HL-60/S4 (cell line): ENCODE results near the gene PRKAG3.
"Not testable (repeated sequence)": the region's sequence is repeated elsewhere in the genome, so short reads cannot be mapped to it uniquely, and the experiment has no call there.

Experiments
- in situ Hi-C: fragments of 300-500 bp; cut with MboI; formaldehyde crosslinking; loops from 2 replicates; pipeline ENCODE4 v1.14.3; 2022; ENCODE audit warnings: low sequenced_read_pairs

PRKAG3 gene

DNA sequence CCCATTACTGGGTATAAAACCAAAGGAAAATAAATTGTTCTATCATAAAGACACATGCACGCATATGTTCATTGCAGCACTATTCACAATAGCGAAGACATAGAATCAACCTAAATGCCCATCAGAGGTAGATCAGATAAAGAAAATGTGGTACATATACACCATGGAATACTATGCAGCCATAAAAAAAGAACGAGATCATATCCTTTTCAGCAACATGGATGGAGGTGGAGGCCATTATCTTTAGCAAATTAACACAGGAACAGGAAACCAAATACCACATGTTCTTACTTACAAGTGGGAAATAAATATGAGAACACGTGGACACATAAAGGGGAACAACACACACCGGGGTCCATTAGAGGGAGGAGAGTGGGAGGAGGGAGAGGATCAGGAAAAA, 12.7 kb upstream of the PRKAG3 start:
- in situ Hi-C loops = not testable (repeated sequence)

DNA sequence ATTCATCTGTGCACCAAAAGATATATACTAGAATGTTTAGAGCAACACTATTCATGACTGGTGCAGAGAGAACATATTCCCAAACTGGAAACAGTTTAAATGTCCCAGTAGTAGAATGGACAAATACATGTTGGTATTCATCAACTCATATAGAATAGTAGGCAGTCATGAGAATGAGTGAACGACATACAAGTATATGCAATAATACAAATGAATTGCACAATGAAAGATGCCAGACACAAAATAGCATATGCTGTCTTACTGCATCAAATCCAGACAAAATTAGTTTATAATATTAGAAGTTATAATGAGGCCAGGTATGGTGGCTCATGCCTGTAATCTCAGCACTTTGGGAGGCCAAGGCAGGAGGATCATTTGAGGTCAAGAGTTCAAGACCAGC, 8.3 kb upstream of the PRKAG3 start:
- in situ Hi-C loops = no loop called here

DNA sequence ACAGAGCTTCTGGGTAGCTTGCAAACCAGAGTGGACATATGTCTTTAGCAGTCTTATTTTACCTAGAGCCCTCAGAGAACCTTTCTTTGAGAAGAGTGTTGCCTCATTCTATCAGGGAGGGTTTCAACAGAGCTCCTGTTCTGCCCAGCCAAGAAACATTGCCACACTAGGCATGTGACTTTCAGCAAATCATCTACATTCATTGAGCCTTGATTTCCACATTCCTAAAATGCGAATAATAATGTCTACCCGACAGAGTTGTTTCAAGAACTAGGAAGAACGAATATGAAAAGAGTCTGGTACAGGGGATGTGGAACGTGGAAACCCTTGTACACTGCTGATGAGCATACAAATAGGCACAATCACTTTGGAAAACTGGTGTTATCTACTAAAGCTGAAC, 7.8 kb upstream of the PRKAG3 start:
- in situ Hi-C loops = no loop called here

DNA sequence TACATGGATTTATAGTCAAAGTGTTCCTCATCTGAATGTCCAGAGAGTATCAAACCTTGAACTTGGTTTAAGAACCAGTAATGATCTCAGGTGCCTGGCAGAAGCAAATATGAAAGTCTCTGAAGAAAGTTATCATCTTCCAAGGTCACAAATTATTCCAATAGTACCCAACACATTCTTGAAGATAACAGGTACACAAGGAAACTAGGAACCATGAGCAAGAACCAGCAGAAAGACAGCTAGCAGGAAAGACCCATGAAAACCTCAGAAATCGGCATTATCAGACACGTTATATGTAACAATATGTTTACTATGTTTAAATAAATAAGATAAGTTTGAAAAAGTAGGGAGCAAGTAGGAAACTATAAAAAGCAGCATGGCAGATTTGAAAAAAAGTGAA, 5.9 kb upstream of the PRKAG3 start:
- in situ Hi-C loops = no loop called here

DNA sequence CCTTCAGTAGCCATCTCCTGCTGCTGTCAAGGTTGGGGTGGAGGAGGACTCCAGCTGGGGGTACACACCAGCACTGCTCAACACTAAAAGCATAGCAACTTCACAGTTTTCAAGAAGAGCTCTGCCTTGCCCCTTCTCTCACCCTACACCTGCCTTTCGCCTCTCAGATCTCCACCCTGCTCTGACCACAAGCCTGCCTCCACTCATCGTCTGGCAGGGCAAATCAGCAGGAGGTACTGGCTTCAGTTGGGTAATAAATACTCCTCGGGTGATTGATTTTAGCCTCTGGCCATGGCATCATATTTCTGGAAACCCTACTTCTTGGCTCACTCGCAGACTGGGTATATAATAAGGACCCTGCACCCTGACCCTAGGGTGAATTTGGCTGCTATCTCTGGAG, 3.1 kb upstream of the PRKAG3 start:
- in situ Hi-C loops = no loop called here

DNA sequence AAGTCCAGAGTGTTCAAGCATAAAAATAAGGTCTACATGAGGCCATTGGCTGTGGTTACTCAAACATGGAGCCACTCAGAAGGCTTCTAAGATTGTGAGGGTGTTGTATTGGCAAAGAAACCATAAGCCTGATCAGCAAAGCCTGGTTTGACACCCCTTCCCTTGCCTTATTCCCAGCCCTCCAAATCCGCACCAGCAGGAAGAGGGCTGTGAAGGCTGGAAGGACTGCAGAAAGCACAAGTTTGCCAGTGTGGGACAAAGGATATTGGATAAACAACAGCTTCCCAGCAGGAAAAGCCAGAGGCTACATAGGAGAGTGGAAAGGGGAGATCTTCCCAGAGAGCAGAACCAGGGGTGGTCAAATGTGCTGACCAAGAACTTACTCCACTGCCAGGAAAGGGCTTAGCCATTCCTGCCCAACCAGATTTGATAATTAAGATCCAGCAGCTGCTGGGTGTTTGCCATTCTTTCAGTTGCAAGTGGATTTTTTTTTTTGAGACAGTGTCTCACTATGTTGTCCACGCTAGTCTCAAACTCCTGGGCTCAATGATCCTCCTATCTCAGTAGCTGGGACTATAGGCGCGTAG, 1.5 kb upstream of the PRKAG3 start:
- in situ Hi-C loops = no loop called here

DNA sequence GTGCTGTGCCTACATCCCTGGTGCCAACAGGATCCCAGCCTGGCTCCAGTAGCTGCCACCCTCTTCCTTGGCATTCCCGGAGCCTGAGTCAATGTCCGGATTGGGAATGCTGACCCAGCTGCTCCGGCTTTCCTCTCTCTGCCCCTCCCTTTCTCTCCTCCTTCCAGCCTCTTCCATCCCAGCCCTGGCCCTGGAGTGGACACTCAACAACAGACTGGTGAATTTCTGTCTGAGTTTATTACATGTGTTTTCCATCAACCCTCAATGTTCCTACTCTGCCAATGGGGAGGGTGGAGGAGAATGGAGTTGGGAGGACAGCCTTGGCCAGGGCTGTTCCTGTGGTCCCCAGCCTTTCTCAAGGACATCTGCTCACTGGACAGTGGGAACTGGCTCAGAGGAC, 917 bp upstream of the PRKAG3 start:
- in situ Hi-C loops = no loop called here

DNA sequence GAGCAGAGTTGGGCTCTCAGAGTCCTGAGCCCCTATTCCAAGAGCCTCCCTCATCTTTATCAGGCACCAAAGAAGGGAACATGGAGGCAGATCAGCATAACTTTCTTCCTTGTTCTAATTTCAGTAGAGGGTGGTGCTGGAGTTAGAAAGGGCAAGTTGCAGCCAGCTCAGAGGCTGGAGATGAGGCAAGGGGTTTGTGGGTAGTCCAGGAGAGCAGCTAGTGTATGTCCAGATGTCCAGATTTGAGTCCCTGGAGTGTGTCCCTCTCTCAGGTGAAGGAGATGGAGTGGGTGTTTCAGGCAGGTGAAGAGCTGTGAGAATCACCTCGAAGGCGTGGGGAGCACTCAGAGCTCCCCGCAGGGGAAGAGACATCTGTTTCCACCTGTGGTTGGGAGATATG, 478 bp upstream of the PRKAG3 start:
- in situ Hi-C loops = no loop called here

DNA sequence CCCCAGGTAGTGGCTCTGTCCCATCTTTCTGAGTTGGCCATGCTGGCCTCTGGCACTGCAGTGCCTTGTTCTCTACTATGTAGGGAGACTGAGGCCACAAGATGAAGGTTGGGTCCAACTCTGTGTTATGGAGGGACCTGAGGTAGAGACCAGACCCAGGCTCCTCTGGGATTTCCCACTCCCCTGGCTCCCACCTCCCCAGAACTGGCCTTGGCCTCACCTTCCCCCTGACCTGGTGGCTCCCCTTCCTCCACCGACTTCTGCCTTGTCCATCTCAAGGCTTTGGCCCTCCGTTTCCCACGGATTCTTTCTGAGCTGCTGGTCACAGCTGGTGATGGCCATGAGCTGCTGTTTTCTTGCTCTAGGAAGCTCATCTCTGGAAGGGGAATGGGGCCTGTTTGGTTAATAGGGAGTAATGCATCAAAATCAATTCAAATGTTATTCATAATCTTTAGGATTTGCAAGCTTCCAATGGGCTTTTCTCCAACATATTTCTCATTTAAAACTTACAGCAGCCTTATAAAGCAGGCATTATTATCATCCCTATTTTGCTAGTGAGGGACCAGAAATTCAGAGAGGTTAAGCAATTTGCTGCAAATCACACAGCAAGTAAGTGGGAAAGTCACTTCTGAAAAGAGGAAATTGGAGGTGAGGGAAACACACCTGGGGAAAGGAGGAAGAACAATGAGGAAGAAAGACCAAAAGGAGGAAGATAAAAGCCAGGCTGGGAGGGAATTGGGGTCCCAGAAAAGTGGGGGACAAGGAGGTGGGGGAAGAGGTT, 887 bp downstream of the PRKAG3 start:
- in situ Hi-C loops = no loop called here

DNA sequence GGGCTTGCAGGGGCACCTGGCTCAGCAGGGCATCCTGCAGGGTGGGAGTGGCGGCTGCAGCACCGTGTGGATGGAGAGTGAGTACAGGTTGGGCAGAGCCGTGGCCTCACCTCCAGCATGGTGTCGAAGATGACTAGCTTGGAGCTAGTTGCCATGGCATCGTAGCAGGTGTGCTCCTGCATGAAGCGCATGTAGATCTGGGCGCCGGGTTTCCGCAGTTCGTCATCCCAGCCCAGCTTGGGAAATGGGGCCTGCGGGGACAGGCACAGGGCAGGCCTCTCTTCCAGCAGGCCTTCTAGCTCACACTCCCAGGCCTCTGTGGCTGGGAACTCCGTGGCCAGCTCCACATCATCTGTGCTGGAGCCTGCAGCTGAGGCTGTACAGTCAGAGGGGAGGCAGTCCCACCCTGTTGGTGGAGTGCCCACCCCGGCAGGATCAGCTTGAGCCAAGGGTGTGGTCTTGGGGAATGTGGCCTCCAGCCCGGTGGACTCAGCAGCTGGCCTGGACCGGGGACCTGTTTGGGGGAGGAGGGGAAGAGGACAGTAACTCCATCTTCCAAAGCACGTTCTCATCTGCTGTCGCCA, 1.6 kb downstream of the PRKAG3 start:
- in situ Hi-C loops = no loop called here

DNA sequence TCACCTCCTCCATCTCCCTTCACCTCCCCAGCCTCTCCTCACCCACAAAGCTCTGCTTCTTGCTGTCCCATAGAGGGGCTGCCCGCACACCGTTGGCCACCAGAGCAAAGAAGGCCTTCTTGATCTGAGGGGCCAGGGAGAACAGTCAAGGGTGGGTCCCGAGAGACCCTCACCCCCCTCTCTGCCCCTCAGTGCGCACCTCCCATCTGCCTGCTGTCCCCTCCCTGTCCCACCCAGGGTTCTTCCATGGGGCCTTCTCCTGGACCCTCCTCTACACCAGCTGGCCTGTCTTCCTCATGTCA, 3.2 kb downstream of the PRKAG3 start:
- in situ Hi-C loops = no loop called here

DNA sequence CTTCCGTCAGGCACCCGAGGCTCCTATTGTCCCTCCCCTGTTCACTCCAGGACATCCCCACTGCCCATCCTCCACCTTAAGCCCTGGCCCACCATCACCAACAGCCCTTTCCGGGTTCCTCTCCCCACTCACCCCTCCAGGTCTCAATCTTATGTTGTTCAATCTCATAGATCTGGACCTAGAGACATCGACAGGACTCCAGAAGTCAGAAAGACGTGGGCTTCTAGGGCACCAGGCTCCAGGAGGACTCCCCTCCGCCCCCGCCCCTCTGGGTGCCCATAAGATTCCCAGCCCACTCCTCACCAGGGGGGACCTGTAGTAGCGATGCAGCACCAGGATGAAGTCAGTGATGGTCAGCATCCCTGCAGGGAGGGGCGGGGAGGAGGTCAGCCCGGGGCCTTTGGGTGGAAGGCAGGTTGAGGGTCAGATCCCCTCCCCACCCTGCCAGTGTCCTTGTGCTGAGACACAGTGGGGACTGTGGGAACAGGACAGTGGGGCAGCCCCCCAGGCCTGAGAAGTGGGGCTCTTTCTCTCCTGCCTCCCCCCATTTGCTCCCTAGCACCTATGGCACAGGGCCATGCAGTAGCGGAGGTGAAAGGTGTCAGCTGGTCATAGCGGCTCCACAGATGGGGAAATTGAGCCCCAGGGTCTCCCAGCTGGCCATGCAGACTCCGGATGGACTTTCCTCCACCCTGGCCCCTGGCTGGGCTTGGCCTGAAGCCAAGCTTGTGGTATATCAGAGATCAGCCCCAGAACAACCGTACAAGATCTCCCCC, 3.7 kb downstream of the PRKAG3 start:
- in situ Hi-C loops = no loop called here

DNA sequence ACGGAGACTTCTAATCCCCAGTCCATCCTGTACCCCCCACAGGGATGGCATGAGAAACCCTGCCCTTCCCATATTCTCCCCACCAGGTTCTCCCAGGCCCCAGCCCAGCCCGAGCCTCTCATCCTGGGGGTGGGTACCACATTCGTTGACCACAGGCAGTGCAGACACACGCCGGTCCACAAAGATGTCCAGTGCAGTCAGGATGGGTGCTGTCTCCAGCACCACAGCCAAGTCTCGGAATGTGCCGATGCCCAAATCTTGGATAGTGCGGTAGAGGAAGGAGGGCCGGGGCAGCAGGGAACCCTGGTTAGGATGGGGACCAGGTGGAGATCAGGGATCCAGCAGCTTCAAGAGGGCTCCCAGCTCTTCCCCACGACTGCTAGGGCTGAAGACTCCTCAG, 4.8 kb downstream of the PRKAG3 start:
- in situ Hi-C loops = no loop called here

DNA sequence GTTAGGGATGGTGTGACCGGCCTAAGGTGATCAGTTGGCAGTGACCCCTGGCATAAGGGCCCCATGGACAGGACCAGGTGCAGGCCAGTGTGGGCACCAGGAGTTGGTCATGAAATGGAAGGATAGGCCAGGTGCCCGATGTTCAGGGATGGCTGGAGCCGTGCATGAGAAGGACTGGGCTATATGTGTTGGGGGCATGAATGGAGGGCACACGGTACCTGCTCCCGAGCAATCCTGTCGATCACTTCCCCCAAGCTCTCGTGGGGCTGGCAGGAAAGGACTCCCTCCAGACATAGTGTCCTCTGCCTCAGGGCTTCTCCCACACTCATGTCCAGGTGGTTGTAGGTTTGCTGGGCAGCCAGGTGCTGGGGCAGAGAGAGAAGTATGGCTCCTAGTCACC, 7.6 kb downstream of the PRKAG3 start:
- in situ Hi-C loops = no loop called here

DNA sequence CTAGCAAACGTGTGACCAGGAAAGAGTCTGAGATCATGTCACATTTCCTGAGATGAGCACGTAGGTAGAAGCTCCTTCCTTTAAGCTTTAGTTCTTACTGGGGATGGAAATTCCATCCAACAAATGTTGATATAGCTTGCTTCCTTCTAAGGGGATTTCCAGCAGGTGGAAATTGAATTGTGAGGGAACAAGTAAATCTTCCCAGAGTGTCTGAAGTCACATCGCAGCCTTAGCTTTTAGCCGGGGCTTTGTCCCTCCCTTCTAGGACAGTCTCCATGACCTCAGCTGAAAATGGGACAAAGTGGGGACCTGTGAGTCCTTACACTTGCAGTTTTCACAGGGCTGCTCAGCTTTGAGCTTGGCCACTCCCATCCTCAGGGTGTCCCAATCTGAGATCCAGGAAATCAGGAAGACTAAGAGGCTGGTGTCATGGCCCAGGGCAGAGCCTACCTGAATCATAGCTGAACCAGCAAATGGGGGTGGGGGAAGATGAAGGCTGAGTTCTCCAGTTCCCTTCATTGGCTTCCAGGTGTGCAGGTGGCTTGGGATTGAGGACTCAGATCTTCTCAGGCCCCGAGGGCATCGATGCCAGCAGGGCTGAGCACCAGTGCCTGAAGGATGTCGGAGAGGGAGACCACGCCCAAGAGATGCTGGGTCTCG, 8.3 kb downstream of the PRKAG3 start:
- in situ Hi-C loops = no loop called here

DNA sequence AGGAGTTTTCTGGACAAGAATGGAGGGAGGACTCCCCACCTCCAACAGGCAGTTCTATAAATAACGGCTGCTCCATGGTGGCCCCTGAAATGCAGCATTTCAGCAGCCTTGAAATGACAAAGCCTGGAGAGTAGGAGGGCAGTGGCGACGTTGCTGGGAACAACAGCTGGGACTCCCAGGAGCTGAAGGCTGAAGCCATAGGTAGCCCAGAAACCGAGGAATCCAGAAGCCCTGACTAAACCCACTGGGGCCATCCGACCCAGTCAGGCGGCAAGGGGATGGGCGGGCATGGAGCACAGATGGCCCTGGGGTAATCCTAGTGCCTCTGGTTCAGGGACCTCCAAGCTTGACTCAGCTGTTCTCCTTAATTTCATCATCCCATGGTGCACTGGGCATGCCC, 9.0 kb downstream of the PRKAG3 start:
- in situ Hi-C loops = no loop called here

DNA sequence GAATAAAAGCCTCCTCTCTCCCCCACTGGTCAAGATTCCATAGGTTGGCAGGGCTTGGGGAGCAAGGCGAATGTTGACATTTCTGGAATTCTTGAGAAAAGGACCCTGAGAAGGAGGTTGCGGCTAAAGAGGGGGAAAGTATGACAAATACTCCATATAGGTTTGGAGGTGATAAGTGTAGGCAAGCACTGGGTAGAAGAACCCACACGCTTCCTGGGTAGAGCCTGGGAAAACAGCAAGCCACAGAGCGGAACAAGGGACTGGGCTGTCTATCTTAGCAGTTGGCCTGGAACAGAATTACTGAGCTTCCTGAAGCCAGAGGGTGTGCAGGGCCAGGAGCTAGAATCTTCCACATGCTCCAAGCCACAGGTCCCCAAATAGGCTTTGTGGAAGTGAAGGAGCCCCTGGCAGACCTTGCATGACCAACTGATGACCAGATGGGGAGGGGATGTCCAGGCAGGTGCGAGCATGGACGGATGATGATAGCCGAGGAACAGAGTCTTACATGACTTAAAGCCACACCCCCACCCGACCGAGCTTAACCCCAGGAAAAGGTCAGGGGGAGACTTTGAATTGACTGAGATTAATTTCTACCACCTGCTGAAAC, 9.9 kb downstream of the PRKAG3 start:
- in situ Hi-C loops = no loop called here

DNA sequence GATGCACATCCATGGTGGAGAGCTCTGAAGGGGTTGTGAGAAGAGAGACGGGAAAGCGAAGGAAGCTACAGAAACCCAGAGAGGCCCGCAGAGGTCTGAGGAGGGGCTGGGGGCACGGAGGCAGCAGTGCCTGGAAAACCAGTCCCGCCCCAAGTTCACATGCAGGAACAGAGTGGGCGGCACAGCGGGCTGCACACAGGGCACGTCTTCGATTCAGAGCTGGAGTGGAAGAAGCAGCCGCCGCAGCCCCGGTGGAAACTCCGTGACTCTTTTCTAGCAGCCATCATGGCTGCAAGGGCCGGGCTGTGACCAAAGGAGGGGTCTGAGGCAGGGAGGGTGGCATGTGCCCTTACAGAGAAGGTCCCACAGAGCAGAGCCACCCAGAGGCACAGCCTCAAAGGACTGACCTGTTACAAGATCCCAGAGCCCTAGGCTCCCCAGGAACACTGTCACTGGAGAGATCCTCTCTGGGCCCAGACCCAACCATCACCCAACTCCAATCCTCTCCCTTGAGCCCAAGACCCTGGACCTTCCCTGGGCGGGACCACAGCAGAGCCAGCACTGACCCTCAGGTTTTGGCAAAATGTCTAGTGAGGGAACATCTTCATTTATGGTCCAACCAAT, 10.7 kb downstream of the PRKAG3 start:
- in situ Hi-C loops = no loop called here

DNA sequence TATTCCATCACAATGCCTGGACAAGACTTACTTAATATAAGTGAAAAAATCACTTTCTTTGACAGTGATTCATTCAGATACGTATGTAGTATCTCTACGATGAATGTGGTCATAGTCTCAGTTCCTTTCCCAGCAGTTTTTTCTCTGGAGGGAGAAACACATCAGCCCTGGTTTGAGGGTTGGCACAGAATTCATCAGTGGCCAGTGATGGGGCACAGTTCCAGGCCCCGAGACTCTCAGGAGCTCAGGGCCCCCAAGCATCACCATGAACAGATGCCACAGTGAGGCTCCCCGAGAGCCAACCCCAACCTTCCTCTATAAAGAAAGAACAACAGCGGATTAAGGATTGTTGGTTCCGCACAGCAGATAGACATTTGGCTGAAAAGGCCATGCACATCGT, 12.5 kb downstream of the PRKAG3 start:
- in situ Hi-C loops = no loop called here

DNA sequence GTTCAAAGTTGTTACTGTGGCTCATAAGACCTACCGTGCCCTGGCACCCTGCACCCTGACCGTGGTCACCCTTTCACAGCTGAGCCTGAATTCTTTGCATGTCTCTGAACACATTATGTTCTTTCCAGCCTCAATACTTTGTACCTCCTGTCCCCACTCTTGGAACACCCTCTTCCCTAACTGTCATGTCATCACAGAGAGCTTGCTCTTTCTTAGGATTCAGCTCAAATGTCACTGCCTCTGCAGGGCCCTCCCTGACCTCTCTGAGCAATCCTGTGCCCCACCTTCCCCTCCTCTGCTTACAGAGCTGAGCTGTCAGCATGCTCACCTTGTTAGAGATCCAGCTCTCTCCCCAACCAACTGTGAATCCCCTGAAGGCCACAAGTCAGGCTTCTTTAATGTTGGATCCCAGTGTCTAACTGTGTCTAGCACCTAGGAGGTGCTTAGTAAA, 15.0 kb downstream of the PRKAG3 start:
- in situ Hi-C loops = no loop called here

DNA sequence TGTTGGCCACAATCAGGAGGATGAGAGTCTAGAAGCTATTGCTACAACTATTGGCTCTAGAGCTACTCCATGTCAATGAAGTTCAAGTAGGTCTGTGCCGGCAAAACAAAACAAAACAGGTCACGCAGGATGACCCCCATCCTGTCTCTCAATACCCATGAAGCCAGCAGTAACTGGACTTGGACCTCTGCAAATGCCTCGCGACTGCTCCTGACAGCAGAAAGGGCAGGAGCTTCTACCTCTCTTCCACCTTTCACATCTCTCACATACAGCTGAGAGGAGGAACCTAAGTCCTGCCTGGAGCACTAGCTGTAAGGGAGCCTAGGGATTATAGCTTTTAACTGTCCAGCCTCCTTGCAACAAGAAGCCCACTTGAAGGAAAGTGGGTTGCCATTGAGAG, 16.0 kb downstream of the PRKAG3 start:
- in situ Hi-C loops = no loop called here
